ENCODE results near the gene ACTRT3.
"Not testable (repeated sequence)": the region's sequence is repeated elsewhere in the genome, so short reads cannot be mapped to it uniquely, and the experiment has no call there.

Gene ACTRT3

GRCh38 chr3:169772305-169772896 is 3.0 kb upstream of the ACTRT3 start:
- peak; percentile 83 for DNase-seq

GRCh38 chr3:169771497-169772304 is 2.3 kb upstream of the ACTRT3 start:
- peak; percentile 81 for DNase-seq

GRCh38 chr3:169764882-169765612 is 4.3 kb downstream of the ACTRT3 start, which contains the start of gene TERC:
TSS of gene TERC (minus strand) at chr3:169765060.
- peak; percentile 93 for DNase-seq

- peak; percentile 53 for DNase-seq
Measured at GRCh38 chr3:169764312-169764881, 5.0 kb downstream of the ACTRT3 start.

GRCh38 chr3:169760479-169760878 is 8.9 kb downstream of the ACTRT3 start:
- peak; percentile 28 for DNase-seq

- DNase-seq: peak; percentile 77
Measured at GRCh38 chr3:169759256-169759655, 10.1 kb downstream of the ACTRT3 start.

GRCh38 chr3:169758359-169758994 is 10.9 kb downstream of the ACTRT3 start:
- no peak for DNase-seq

GRCh38 chr3:169755488-169755887 is 13.9 kb downstream of the ACTRT3 start:
- DNase-seq: no peak

- DNase-seq: no peak
Measured at GRCh38 chr3:169754711-169755110, 14.7 kb downstream of the ACTRT3 start.

GRCh38 chr3:169751875-169752274 is 17.5 kb downstream of the ACTRT3 start:
- no peak for DNase-seq

GRCh38 chr3:169750665-169751064 is 18.7 kb downstream of the ACTRT3 start:
- DNase-seq: no peak

- no peak for DNase-seq
Measured at GRCh38 chr3:169748670-169749069, 20.7 kb downstream of the ACTRT3 start.

- no peak for DNase-seq
Measured at GRCh38 chr3:169746924-169747323, 22.4 kb downstream of the ACTRT3 start.

GRCh38 chr3:169744366-169745054 is 24.9 kb downstream of the ACTRT3 start:
- no peak for DNase-seq

- DNase-seq: no peak
Measured at GRCh38 chr3:169739067-169739466, 30.3 kb downstream of the ACTRT3 start.

GRCh38 chr3:169731857-169732256 is 37.5 kb downstream of the ACTRT3 start:
- DNase-seq: not testable (repeated sequence)

- no peak for DNase-seq
Measured at GRCh38 chr3:169722724-169723123, 46.6 kb downstream of the ACTRT3 start.

- not testable (repeated sequence) for DNase-seq
Measured at GRCh38 chr3:169718415-169718814, 50.9 kb downstream of the ACTRT3 start.
